IMR-90 (cell line): ENCODE data around the gene BMP7. TPM values are rescaled to one million over a fixed set of nuclear protein-coding genes. Genes with fewer than 3 reads are reported as not detected.

Experiments
- ATAC-seq: fragments of 200-7000 bp; cut with Tn5 transposase; 2 replicates; pipeline ENCODE4 v1.9.1; 2020; ENCODE audit warnings: low read depth, mild to moderate bottlenecking, moderate library complexity
- BruUV-seq: library from RNA; stranded (reverse); fragments of 400-500 nt; replicated peaks from 2 replicates; lab custom pipeline; 2021; lab: Mats Ljungman, UMichigan
- CTCF ChIA-PET: fragments of 300-600 bp; formaldehyde crosslinking; extraction: SDS; loops from one replicate; lab custom pipeline; 2021; ENCODE audit warnings: antibody characterized with exemption; lab: Yijun Ruan, JAX
- POLR2A ChIA-PET: fragments of 300-600 bp; sonication (Branson Sonifier 250); formaldehyde crosslinking; loops from one replicate; lab custom pipeline; 2022; ENCODE audit warnings: antibody characterized with exemption; ENCODE audit not compliant: unreplicated experiment; lab: Charles Lee
- DNase-seq: peaks from one replicate; pipeline ENCODE4 v3.0.0; 2013
- H2AFZ ChIP-seq: replicated peaks from 2 replicates; pipeline ENCODE3; 2013; ENCODE audit warnings: low read length, mild to moderate bottlenecking; ENCODE audit not compliant: poor library complexity
- H2AK5ac ChIP-seq: 2 replicates; pipeline ENCODE4 v1.6.1; 2013; ENCODE audit warnings: low read depth, low read length, inconsistent platforms
- H2AK9ac ChIP-seq: replicated peaks from 2 replicates; pipeline ENCODE3; 2013; ENCODE audit warnings: mild to moderate bottlenecking, low read depth, low read length, moderate library complexity; ENCODE audit not compliant: poor library complexity
- H2BK120ac ChIP-seq: 2 replicates; pipeline ENCODE4 v1.6.1; 2013; ENCODE audit warnings: low read depth, low read length, inconsistent platforms
- H2BK15ac ChIP-seq: 3 replicates; pipeline ENCODE4 v1.6.1; 2013; ENCODE audit warnings: low read depth, low read length, inconsistent platforms
- H2BK20ac ChIP-seq: 2 replicates; pipeline ENCODE4 v1.6.1; 2013; ENCODE audit warnings: low read depth, mild to moderate bottlenecking, inconsistent platforms, low read length, moderate library complexity
- H2BK5ac ChIP-seq: 2 replicates; pipeline ENCODE4 v1.6.1; 2013; ENCODE audit warnings: mild to moderate bottlenecking, low read depth, low read length, inconsistent platforms; ENCODE audit not compliant: poor library complexity, severe bottlenecking
- H3K14ac ChIP-seq: replicated peaks from 2 replicates; pipeline ENCODE4 v1.6.1; 2013; ENCODE audit warnings: low read depth, low read length, inconsistent platforms
- H3K18ac ChIP-seq: 2 replicates; pipeline ENCODE4 v1.6.1; 2013; ENCODE audit warnings: low read depth, low read length, control low read depth
- H3K23ac ChIP-seq: 2 replicates; pipeline ENCODE4 v1.6.1; 2013; ENCODE audit warnings: low read depth, low read length, inconsistent platforms
- H3K27ac ChIP-seq: 2 replicates; pipeline ENCODE4 v1.5.1; 2013; ENCODE audit warnings: mild to moderate bottlenecking, control low read depth, low read length; ENCODE audit not compliant: insufficient read depth
- H3K27me3 ChIP-seq: 2 replicates; pipeline ENCODE4 v1.6.1; 2013; ENCODE audit warnings: low read length; ENCODE audit not compliant: control insufficient read depth, insufficient read depth
- H3K36me3 ChIP-seq: 2 replicates; pipeline ENCODE4 v1.6.1; 2013; ENCODE audit warnings: low read length, mixed read lengths; ENCODE audit not compliant: control insufficient read depth, insufficient read depth
- H3K4ac ChIP-seq: 2 replicates; pipeline ENCODE4 v1.6.1; 2013; ENCODE audit warnings: low read depth, low read length, inconsistent platforms
- H3K4me1 ChIP-seq: 2 replicates; pipeline ENCODE4 v1.6.1; 2013; ENCODE audit warnings: low read length, mixed read lengths; ENCODE audit not compliant: control insufficient read depth, insufficient read depth
- H3K4me2 ChIP-seq: 2 replicates; pipeline ENCODE4 v1.6.1; 2013; ENCODE audit warnings: low read depth, mild to moderate bottlenecking, control low read depth, low read length, moderate library complexity
- H3K4me3 ChIP-seq: 2 replicates; pipeline ENCODE4 v1.5.1; 2013; ENCODE audit warnings: low read depth, mild to moderate bottlenecking, control low read depth, low read length, moderate library complexity; ENCODE audit not compliant: insufficient read depth
- H3K56ac ChIP-seq: 2 replicates; pipeline ENCODE4 v1.6.1; 2013; ENCODE audit warnings: low read length, inconsistent platforms; ENCODE audit not compliant: insufficient read depth; ENCODE audit errors: extremely low read depth
- H3K79me1 ChIP-seq, 2 experiments: 2 replicates each; pipeline ENCODE4 v1.6.1; 2013; ENCODE audit warnings: low read length in 2 of 2, inconsistent platforms in 1 of 2, low read depth in 1 of 2
- H3K9ac ChIP-seq: 2 replicates; pipeline ENCODE4 v1.6.1; 2013; ENCODE audit warnings: low read depth, low read length, control low read depth
- H3K9me1 ChIP-seq: 2 replicates; pipeline ENCODE4 v1.6.1; 2013; ENCODE audit warnings: low read length, inconsistent platforms; ENCODE audit not compliant: insufficient read depth
- H3K9me3 ChIP-seq: 2 replicates; pipeline ENCODE4 v1.6.1; 2013; ENCODE audit warnings: low read length; ENCODE audit not compliant: control insufficient read depth, insufficient read depth
- H4K20me1 ChIP-seq: 2 replicates; pipeline ENCODE4 v1.6.1; 2013; ENCODE audit warnings: low read length, inconsistent platforms; ENCODE audit not compliant: insufficient read depth
- H4K5ac ChIP-seq: 2 replicates; pipeline ENCODE4 v1.6.1; 2013; ENCODE audit warnings: mild to moderate bottlenecking, low read depth, low read length, control low read depth
- H4K8ac ChIP-seq, 2 experiments: 2 replicates each; pipeline ENCODE4 v1.6.1; 2013; ENCODE audit warnings: low read depth in 2 of 2, low read length in 2 of 2, control low read depth in 1 of 2, inconsistent platforms in 1 of 2
- H4K91ac ChIP-seq: 2 replicates; pipeline ENCODE4 v1.6.1; 2013; ENCODE audit warnings: low read depth, low read length, inconsistent platforms; ENCODE audit not compliant: insufficient read depth
- CHD1 ChIP-seq: IDR thresholded peaks from 2 replicates; pipeline ENCODE4 v1.6.1; 2012; ENCODE audit warnings: low read depth, low read length, improper control_type of control experiment
- MAFK ChIP-seq: IDR thresholded peaks from 2 replicates; pipeline ENCODE4 v1.6.1; 2012; ENCODE audit warnings: low read depth, low read length, improper control_type of control experiment
- MAZ ChIP-seq: IDR thresholded peaks from 2 replicates; pipeline ENCODE4 v1.6.1; 2012; ENCODE audit warnings: low read depth, mild to moderate bottlenecking, low read length, improper control_type of control experiment, moderate library complexity, borderline replicate concordance
- RAD21 ChIP-seq: IDR thresholded peaks from 2 replicates; pipeline ENCODE4 v1.6.1; 2012; ENCODE audit warnings: low read length, improper control_type of control experiment
- RCOR1 ChIP-seq: IDR thresholded peaks from 2 replicates; pipeline ENCODE4 v1.6.1; 2012; ENCODE audit warnings: mild to moderate bottlenecking, low read length, improper control_type of control experiment; ENCODE audit not compliant: insufficient replicate concordance
- RFX5 ChIP-seq: IDR thresholded peaks from 2 replicates; pipeline ENCODE4 v1.8.0; 2012; ENCODE audit warnings: low read depth, mild to moderate bottlenecking, low read length, moderate library complexity
- whole genome bisulfite sequencing, 2 experiments: methylation state at CpG; one replicate each; pipeline versions ENCODE4 v1.1.5 to v1.1.7; 2013; ENCODE audit warnings: missing lambda C conversion rate in 2 of 2; ENCODE audit not compliant: insufficient read length in 1 of 2; ENCODE audit errors: extremely low coverage in 2 of 2; 5-methylcytosine and 5-hydroxymethylcytosine counted together
- dilution Hi-C: fragments of 300-500 bp; cut with HindIII; formaldehyde crosslinking; loops from one replicate; pipeline ENCODE4 v1.14.3; 2018; ENCODE audit warnings: low sequenced_read_pairs; ENCODE audit not compliant: unreplicated experiment
- in situ Hi-C: fragments of 300-500 bp; cut with MboI; formaldehyde crosslinking; loops from 3 replicates; pipeline ENCODE4 v1.14.3; 2019; ENCODE audit warnings: low sequenced_read_pairs, inconsistent platforms, mixed read lengths
- intact Hi-C: fragments of 100-400 bp; cut with micrococcal nuclease; formaldehyde crosslinking; loops from 2 replicates; pipeline ENCODE4 v1.10.0; 2022
- polyA plus RNA-seq, 3 experiments: library from polyadenylated mRNA; depleted of rRNA; stranded (reverse); fragments of >200 nt; gene quantifications; 2 replicates each; pipeline ENCODE4 v1.2.3, GENCODE V29; 2012; ENCODE audit warnings: low replicate concordance in 1 of 3
- total RNA-seq: library from RNA; depleted of rRNA; stranded (reverse); fragments of >200 nt; gene quantifications from 2 replicates; pipeline ENCODE4 v1.2.3, GENCODE V29; 2012
- TF ChIP-seq, protein P1 (sequence below): conservative IDR thresholded peaks from 2 replicates; pipeline ENCODE4 v1.5.1; 2012; ENCODE audit warnings: mild to moderate bottlenecking, low read depth, low read length, improper control_type of control experiment
- TF ChIP-seq, protein P2 (sequence below): fragments of 150-350 bp; IDR thresholded peaks from 2 replicates; pipeline ENCODE4 v1.6.1; 2017; ENCODE audit warnings: mild to moderate bottlenecking, antibody characterized with exemption, low read length, low read depth

The BMP7 gene
- total and polyA plus RNA-seq, 2 of the 4 experiments (the other 2 are of a cell fraction) = not detected

DNA sequence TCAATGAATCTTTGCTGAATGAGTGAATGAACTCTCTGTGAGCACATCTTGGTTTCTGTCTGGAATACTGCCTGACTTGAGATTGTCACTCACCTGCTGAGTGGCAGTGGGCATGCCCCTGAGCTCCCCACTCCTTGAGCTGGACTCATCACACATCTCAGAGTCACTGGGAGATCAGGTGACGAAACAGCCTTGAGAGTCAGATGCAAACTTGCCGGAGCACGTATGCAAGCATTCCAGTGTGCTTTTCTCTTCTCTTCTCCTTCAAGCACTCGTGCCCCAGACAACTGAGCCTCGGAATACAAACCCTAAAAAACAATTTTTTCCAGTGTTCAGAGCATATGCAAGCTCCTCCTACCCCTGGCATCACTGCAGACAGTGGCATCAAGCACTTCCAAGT is 9.4 kb upstream of the BMP7 start:
- no peak overlapping the region for H3K56ac ChIP-seq
- no peak overlapping the region for H4K8ac ChIP-seq
- no peak overlapping the region for H4K5ac ChIP-seq
- WGBS, 2 experiments = 71% methylated on average over 3 of the region's 5 CpGs; no CpG with 5 or more reads in 1 of the 2 experiments
- H3K4me3 ChIP-seq = no peak overlapping the region
- H3K14ac ChIP-seq = no peak overlapping the region
- no peaks in the 10 kb centered on the region for H3K9me3 ChIP-seq
- no peak overlapping the region for H3K4me2 ChIP-seq
- H2BK5ac ChIP-seq = no peak overlapping the region
- no peak overlapping the region for H3K23ac ChIP-seq
- dilution Hi-C loops = no loop called here
- DNase-seq (no peak), ATAC-seq (no peak)
- no peak overlapping the region for H2BK120ac ChIP-seq
- H3K4ac ChIP-seq = no peak overlapping the region
- H4K91ac ChIP-seq = no peak overlapping the region
- no peak overlapping the region for H2AFZ ChIP-seq
- no TSS peak for BruUV-seq
- no peak overlapping the region for H2AK5ac ChIP-seq
- ChIA-PET POLR2A (no interaction called here), CTCF (no interaction called here)
- H3K9me1 ChIP-seq = no peaks in the 10 kb centered on the region
- no peak overlapping the region for H3K18ac ChIP-seq
- H4K20me1 ChIP-seq = no peaks in the 10 kb centered on the region; the same call in 1 of the 2 replicates
- H3K27me3 ChIP-seq = peaks cover 3% of the 10 kb centered on the region; the same call in 1 of the 2 replicates
- H2BK15ac ChIP-seq = no peak overlapping the region
- H3K4me1 ChIP-seq = no peaks in the 10 kb centered on the region
- H3K36me3 ChIP-seq = no peaks in the 10 kb centered on the region
- no peak overlapping the region for H3K27ac ChIP-seq
- no peak overlapping the region for H2AK9ac ChIP-seq
- no peak overlapping the region for H3K9ac ChIP-seq
- no peak overlapping the region for H2BK20ac ChIP-seq
- no peaks in the 10 kb centered on the region for H3K79me1 ChIP-seq
- TF ChIP-seq CHD1 (no peak), RAD21 (no peak), RFX5 (no peak), RCOR1 (no peak), MAZ (no peak), MAFK (no peak)
- TF ChIP-seq, protein P1, sequence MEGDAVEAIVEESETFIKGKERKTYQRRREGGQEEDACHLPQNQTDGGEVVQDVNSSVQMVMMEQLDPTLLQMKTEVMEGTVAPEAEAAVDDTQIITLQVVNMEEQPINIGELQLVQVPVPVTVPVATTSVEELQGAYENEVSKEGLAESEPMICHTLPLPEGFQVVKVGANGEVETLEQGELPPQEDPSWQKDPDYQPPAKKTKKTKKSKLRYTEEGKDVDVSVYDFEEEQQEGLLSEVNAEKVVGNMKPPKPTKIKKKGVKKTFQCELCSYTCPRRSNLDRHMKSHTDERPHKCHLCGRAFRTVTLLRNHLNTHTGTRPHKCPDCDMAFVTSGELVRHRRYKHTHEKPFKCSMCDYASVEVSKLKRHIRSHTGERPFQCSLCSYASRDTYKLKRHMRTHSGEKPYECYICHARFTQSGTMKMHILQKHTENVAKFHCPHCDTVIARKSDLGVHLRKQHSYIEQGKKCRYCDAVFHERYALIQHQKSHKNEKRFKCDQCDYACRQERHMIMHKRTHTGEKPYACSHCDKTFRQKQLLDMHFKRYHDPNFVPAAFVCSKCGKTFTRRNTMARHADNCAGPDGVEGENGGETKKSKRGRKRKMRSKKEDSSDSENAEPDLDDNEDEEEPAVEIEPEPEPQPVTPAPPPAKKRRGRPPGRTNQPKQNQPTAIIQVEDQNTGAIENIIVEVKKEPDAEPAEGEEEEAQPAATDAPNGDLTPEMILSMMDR = no peak
- TF ChIP-seq, protein P2, sequence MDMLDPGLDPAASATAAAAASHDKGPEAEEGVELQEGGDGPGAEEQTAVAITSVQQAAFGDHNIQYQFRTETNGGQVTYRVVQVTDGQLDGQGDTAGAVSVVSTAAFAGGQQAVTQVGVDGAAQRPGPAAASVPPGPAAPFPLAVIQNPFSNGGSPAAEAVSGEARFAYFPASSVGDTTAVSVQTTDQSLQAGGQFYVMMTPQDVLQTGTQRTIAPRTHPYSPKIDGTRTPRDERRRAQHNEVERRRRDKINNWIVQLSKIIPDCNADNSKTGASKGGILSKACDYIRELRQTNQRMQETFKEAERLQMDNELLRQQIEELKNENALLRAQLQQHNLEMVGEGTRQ = no peak
- in situ Hi-C loops = no loop called here
- intact Hi-C loops = no loop called here
